GM19395 (cell line): Measurements from ENCODE around the gene UGT8.
"Not testable (repeated sequence)": the region's sequence is repeated elsewhere in the genome, so short reads cannot be mapped to it uniquely, and the experiment has no call there.

Source experiments
- ATAC-seq: cut with Tn5 transposase; IDR thresholded peaks from one replicate; pipeline ENCODE4 v1.9.1; 2021; ENCODE audit warnings: mild to moderate bottlenecking, moderate library complexity; ENCODE audit not compliant: unreplicated experiment

Gene UGT8

DNA sequence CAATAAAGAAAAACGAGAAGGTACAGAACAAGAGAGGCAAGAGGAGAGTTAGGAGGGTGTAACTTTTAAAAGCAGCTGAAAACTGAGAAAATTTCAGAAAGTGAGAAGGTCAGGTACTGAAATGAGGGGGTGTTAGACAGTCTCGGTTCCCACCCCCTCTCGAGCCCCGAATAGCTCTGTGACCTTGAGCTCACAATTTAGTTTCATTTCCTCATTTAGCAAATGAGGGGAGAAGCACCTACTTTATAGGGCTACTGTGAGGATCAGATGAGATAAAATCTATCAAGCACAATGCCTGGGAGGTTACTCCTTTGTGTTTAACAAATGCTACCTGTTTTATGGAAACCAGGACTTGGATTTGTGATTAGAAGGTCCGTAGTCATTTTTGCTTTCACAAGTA, 4.9 kb downstream of the UGT8 start:
- ATAC-seq, result peak; percentile 92

DNA sequence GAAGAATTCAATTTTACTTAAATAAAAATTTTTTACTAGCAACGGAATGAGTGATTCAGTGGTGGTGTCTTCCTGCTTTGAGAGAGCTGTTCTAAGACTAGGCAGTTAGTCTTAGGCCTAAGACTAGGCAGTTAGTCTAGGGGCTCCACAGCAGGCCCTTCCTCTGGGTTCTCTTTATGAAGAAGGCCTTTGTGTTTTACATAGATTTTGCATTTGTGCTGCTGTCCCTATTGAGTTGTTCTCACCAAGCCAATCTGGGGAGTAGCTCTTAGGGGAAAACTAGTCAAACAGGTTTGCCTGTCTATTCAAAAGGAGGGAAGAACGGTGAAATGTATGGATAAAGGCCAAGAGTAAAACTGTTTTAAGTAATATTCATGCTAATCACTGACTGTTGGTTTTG, 7.6 kb downstream of the UGT8 start:
- no peak for ATAC-seq

DNA sequence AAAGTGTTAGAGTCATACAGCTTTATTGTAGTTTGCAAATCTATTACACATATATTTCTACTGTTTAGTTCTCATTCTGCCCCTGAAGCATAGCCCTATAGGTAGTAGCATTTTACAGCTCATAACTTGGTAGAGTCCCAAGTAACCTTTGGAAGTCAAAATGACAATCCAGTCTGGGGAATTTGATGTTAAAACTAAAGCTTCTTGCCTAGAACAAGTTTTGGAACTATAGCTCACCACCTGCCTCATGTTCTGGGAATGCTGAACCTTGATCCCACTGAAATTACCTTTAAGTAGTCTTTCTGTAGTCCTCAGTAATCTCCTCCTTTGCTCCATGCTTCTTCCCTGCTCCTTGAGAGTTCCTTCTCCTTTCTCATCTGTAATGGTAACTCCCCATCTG, 8.4 kb downstream of the UGT8 start:
- ATAC-seq, result no peak

DNA sequence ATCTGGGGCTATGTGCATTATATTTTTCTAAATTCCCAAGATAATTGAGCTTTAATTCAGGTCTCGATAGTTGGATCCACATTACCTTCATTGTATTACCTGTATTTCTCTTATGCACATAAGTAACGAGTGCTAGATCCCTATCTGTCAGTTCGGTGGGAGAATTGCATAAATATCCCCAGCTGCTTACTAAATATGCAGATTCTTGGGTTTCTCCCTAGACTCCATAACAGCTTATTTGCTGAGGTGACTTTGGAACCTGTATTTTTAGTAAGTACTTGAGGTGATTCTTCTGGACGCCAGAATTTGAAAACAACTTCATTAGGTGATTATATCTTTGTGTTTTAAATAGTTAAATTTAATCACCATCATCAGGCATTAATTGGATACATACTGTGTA, 15.0 kb downstream of the UGT8 start:
- no peak for ATAC-seq

DNA sequence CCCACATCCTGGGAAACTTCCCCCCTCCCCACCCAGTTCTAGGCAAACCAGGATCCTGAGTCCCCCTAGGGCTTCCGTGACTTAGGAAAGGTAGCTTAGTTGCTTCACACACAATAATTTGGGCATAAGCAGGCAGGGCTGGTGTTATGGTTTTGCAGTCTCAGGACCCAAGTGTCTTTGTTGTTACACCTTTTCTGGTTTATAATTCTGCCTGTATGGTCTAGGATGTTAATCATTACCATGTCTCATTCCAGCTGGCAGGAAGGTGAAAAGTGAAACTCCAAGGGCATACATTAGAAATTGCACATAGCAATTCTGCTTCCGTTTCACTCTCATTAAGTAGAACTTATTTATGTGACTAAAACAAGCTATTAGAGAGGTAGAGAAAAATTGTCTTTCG, 16.8 kb downstream of the UGT8 start:
- peak; percentile 79 for ATAC-seq

DNA sequence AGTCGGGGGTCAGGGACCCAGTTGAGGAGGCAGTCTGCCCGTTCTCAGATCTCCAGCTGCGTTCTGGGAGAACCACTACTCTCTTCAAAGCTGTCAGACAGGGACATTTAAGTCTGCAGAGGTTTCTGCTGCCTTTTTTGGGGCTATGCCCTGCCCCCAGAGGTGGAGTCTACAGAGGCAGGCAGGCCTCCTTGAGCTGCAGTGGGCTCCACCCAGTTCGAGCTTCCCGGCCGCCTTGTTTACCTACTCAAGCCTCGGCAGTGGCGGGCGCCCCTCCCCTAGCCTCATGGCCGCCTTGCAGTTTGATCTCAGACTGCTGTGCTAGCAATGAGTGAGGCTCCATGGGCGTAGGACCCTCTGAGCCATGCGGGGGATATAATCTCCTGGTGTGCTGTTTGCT, 17.4 kb downstream of the UGT8 start:
- ATAC-seq, result not testable (repeated sequence)

DNA sequence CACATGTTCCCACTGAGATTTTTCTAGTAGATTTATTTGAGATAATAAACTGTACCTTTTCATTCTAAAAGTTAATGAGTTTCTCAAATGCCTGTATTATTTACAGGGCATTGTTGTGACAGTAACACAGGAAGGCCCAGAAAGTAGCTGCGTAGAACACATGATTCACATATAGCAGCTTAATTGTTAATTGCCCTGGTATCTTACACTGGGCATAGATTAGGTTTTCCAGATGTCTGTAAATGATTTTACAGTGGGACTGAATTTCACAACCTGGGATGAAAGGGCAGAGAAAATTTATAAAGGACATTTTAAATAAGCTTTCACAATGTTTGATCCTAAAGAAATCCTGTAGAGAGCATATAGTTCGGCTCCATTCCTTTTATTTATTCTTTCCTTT, 27.6 kb downstream of the UGT8 start:
- ATAC-seq, result no peak

DNA sequence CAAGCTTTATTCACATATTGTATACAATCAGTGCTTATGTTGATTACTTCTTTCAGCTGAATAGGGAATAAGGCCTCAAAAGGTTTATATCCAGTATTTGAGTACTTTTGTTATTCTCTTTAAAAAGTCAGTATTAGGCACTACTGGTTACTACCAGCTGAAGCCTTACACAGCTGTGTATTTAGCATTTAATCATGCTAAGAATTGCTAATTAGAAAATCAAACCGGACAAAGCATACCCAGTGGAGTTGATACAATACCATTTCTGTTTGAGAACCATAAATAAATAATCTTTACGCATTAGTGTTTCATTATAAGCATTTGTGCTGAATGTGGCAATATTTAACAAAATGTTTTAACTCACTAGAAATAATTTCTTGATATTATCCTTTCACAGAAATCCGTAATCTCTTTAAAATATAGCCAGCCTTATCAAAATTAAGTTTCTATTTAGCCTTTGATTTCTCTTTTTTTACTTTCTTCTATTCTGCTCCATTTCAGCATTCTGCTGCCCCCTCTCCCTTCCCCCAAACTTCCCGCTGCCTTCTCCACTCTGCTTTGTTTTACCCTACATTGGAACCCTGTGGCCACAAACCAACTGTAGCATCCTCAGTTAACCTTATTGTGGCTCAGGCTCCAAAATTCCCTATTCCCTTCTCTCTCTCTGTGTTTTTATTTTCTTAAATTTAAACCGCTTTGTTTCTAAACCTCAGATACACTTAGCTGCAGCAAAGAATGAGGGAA, 37.8 kb downstream of the UGT8 start:
- no peak for ATAC-seq

DNA sequence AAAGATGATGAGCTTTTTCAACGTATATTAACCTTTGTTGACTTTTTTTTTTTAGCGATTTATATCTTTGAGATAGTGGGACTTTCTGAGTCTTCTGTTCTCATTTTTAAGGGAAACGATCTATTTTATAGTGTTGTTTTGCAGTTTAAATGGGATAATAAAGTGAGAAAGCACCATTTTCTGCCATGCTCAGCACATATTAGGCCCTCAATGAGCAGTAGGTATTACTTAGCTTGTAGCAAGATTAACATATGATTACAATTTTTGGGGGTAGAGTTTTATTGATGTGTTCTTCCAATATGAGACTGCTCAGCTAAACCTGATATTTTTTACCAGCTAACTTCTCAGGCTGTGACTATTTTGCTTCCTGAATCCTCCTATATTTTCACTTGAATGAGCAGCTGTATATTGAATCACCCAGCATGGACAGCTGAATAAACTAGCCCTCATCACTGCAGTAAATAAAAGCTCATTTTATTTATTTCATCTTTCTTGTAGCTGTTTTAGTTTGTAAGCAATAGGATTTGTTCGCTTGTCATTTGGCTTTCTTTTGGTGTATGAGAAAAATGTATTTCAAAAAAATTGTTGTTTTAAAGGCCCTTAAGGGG, 43.7 kb downstream of the UGT8 start:
- ATAC-seq, result no peak

DNA sequence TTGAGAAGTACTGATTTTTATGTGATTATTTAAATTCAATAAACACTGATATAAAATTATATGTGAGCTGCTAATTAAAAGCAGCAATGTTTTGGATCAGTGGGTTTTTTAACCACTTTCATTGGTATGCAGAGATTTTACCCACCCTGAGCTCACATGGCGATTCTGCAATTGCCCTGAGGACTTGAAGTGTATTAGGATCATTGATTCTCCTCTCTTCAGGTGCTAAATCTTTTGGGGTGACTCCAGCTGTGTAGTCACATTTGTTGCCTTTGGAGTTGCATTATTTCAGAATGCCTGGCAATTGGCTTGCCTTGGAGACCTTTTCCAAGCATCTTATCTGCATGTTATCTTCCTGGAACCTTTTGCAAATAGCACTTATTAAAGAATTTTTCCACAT, 51.3 kb downstream of the UGT8 start:
- no peak for ATAC-seq

DNA sequence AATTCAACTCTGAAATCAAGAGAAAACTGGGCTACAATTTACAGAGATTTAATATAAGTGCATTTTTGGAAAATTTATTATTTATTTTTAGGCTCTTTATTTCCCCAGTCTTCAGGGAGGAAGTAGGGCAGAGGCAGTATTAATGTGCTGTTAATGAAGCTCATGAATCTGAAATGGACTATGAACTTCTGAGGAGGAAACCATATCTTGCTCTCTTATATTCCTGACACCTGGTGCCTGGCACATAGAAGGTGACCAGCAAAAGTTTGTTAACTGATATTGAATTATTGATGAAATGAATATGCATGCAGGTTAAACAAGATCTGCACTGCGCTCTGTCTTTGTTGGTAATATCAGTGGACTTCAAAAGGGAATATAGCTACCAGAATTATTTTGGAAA, 55.1 kb downstream of the UGT8 start:
- no peak for ATAC-seq

DNA sequence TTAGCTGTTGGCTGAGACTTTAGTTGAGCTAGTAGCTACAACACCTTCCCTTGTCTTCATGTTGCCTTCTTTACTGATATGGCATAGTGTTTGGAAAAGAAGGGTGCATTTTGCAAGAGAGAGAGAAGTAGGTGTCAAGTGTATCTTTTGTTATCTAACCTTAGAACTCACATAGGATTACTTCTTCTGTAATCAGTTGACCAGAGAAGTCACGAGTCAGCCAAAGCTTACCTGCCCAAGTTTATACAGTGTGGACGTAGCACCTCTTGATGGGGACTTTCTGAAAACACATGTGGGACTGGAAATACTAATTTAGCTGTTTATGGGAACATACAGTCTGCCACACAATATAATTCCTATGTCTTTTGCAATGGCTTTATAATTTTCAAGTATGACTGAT, 56.0 kb downstream of the UGT8 start:
- ATAC-seq, result no peak

DNA sequence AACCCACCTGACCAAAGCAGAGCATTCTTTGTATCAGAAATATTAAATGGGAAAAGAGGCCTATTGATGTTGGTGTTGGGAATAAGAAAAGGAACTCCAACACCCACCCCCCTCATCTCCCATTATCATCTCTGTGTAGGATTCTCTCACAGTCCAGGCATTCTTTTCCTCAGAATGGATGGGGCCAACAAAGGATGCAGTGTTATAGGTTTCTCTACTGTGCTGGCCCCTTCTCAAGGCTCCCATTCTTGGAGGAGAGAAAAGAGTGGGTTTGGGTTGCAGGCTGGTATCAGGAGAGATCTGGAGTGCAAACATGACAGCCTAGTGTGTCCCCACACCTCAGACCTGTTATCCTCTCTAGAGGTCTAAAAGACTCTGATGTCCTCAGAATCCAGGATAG, 59.6 kb downstream of the UGT8 start:
- ATAC-seq, result no peak

DNA sequence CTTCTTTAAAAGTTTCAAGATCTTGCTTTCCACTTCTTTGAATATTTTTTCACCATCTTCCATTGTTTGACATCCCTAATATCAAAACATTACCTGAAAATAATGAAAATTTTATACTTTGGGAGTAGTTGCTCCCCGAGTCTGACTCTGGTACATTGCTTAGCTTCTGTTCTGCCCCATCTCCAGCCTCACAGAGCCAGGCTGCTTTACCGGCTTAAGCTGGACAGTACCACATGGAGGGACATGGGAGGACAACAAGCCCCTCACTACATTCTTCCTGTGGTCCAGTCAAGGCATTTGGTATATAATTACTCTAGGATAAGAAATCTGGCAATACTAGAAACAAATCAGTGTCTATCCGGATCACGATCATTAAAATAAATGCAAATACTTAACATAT, 60.2 kb downstream of the UGT8 start:
- ATAC-seq, result no peak

DNA sequence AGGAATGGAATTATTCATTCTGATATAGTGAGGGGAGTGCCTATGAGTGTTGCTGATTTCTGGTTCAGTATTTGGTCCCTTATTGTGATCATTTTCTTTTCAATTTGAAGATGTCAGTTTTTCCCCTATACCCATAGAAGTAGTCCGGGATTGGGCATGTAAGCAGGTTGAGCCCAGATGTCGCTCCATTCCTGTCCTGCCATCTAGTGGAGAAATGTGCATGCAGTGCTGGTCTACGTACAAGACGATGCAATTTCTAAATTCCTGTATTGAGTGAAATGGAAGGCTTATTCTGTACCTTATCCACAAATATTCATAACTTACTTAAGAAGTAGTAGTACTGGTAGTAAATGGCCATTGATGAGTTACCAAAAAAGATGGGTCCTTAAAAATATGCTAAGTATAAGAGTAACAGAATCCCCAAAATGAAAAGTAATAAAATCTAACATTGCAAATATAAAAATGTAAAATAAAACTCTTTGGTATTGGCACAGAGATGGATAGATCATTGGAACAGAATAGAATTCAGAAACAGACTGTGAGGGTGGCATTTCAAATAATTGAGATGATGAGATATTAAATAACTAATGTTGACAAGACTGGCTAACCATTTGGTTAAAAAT, 60.9 kb downstream of the UGT8 start:
- ATAC-seq, result peak; percentile 93

DNA sequence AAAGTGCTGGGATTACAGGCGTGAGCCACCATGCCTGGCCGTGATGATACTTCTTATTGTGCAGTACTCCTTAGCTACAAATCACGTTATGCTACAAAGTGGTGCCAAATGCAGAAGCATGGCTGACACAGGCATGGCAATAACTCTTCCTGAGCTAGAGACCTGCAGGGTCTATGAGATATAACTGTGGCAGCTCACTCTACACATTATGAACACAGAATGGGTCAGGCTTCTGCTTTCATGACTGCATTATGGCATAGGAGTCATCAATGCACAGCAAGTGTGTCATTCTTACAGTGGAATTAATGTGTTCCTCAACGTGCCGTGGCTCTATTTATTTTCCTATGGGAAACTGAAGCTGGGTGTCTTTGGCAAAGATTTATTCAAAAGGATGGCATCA, 64.5 kb downstream of the UGT8 start:
- ATAC-seq, result no peak

DNA sequence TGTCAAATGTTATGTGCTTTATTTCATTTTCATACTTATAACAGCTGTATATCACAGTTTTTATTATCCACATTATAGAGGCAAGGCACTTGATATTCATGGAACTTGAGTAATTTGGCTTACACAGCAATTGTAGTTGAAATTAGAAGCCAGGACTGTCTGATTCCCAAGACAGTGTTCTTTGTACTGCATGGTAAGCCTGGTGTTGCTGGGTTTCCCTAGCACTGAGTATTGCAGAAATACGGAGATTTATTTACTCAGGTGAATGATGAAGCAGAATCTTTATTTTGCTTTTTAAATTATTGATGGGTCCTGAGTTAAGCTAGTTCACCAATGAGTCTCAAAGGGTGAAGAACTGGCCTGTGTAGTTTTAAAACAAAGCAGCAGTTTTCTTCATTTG, 70.0 kb downstream of the UGT8 start:
- no peak for ATAC-seq

DNA sequence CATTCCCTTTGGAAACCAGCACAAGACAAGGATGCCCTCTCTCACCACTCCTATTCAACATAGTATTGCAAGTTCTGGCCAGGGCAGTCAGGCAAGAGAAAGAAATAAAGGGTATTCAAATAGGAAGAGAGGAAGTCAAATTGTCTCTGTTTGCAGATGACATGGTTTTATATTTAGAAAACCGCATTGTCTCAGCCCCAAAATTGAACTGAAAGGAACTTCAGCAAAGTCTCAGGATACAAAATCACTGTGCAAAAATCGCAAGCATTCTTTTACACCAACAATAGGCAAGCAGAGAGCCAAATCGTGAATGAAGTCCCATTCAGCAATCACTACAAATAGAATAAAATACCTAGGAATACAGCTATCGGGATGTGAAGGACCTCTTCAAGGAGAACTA, 72.1 kb downstream of the UGT8 start:
- ATAC-seq, result peak; percentile 65

DNA sequence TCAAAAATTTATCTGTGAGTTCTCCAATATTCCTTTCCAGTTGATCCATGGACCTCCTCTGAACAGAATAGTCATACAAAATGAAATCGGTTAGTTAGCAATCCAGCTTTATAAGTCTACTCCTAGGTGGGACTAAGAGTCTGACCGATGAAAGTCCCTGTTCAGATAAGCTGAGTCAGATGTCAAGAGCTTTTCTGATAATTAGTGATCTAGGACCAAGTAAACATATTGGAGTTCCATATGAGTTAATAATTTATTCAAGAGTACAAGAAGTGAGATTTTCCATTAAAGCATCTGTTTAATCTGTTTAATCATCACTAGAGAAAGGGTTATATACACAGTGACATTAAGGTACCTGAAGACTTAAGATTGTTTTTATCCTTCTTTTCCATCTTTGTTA, 74.7 kb downstream of the UGT8 start:
- ATAC-seq, result no peak

DNA sequence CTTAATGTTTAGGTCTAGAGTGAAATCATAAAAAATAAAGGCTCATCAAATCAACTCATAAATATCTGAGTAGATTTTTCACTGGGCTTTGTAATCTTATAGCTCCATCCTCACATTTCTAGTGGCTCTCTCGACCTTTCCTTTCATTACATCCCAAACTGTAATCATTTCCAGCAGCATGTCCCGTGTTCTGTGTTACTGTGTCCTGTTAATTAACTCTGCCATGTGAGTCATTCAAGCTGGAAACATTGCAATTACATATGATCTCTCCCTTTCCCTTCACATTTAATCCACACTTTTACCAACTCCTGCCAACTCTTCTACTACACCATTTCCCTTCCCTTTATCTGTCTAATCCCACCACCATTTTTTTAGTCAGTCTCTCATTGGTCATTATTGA, 75.5 kb downstream of the UGT8 start:
- no peak for ATAC-seq

DNA sequence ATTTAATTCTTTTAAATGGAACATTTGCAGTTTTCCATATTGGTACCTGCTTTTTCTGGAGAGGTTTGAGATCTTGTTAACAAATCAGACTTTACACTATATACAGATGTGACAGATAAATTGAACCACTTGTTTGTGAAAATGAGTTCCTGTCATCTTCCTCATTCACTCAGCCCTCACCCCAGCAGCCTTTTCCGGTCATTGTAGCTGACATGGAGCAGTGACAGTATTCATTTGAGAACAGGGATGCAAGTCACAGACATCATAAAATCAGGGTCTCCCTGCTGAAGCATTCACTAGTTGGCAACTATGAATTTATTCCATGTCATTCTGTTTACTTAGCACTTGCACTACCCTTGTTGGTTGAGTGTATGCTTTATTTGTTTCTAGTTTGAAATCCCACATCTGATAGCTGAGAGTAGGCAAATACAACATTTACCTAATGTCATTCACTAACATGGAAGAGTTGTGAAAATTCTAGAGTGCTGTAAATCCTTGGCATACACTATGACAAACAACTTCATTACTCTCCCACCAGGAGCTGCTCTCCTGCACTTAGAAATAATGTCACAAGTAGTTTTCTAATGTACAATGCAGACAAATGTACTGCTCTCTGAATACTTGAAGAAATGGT, 78.9 kb downstream of the UGT8 start:
- ATAC-seq, result no peak

DNA sequence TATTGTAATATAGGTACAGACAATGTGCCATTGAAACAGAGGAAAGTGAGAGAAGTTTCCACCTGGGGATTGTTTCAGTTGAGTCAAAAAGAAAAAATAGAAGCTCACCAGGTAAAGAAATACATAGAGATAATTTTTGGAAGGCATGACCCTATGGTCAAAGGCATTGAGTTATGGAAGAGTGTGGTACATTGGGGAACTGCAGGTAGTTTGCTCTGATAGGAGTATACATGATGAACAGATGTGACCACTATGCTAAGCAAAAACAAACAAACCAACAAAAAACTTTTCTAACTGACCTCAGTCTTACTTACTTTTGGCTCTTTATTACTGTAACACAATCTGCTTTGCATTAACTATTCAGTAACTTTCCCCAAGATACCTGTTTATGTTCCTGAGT, 85.9 kb downstream of the UGT8 start:
- ATAC-seq, result no peak
